HEK293T (cell line): Measurements from ENCODE around the gene CLIC6.

Source experiments
- ARNT ChIP-seq: fragments of 450-650 bp; IDR thresholded peaks from 2 replicates; pipeline ENCODE4 v1.6.1; 2017; ENCODE audit warnings: mild to moderate bottlenecking
- BHLHE40 ChIP-seq: fragments of 450-650 bp; IDR thresholded peaks from 2 replicates; pipeline ENCODE4 v1.6.1; 2016; ENCODE audit warnings: mild to moderate bottlenecking, moderate library complexity, borderline replicate concordance
- ELF4 ChIP-seq: fragments of 450-650 bp; IDR thresholded peaks from 2 replicates; pipeline ENCODE4 v1.6.1; 2017; ENCODE audit warnings: antibody characterized with exemption
- FOXA1 ChIP-seq: fragments of 450-650 bp; IDR thresholded peaks from 2 replicates; pipeline ENCODE4 v1.6.1; 2016; ENCODE audit warnings: mild to moderate bottlenecking
- FOXM1 ChIP-seq: fragments of 450-650 bp; IDR thresholded peaks from 2 replicates; pipeline ENCODE4 v1.6.1; 2017; ENCODE audit warnings: mild to moderate bottlenecking, borderline replicate concordance
- SP1 ChIP-seq: fragments of 450-650 bp; IDR thresholded peaks from 2 replicates; pipeline ENCODE4 v1.6.1; 2017
- SUZ12 ChIP-seq: fragments of 450-650 bp; IDR thresholded peaks from 2 replicates; pipeline ENCODE4 v1.6.1; 2016; ENCODE audit warnings: mild to moderate bottlenecking
- TARDBP ChIP-seq: fragments of 450-650 bp; IDR thresholded peaks from 2 replicates; pipeline ENCODE4 v1.6.1; 2016
- ZNF384 ChIP-seq: fragments of 450-650 bp; IDR thresholded peaks from 2 replicates; pipeline ENCODE4 v1.6.1; 2016

DNA sequence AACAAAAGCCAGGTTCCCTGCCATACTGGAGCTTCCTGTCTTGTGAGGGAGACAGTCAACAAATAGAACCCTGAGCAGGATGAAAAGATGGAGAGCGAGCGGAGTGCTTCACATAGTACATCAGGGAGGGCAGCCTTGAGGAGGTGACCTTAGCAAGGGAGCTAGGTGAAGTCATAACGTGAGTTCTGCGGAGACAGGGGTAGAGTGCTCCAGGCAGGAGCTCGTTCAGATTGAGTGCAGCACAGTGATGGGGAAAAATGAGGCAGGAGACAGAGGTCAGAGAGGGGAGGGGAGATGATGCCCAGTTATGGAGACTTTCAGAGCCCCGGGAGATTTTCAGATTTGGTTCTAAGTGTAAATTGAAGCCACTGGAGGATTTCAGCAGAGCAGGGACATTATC, 15.3 kb upstream of the CLIC6 start:
- TF ChIP-seq FOXA1 (no peak), ELF4 (no peak), SUZ12 (no peak), SP1 (no peak), ZNF384 (no peak), ARNT (no peak), BHLHE40 (no peak), FOXM1 (no peak), TARDBP (no peak)
